HCT116 (cell line): Measurements from ENCODE around the gene ERBB4. TPM values are rescaled to one million over a fixed set of nuclear protein-coding genes. Genes with fewer than 3 reads are reported as not detected.

Experiments
- ATAC-seq: fragments of 200-7000 bp; cut with Tn5 transposase; 2 replicates; pipeline ENCODE4 v1.9.1; 2020; ENCODE audit warnings: mild to moderate bottlenecking, moderate library complexity
- BruUV-seq: library from RNA; stranded (reverse); fragments of 400-500 nt; replicated peaks from 2 replicates; lab custom pipeline; 2021; lab: Mats Ljungman, UMichigan
- CTCF ChIA-PET: fragments of 300-600 bp; sonication (Branson Sonifier 250); formaldehyde crosslinking; loops from one replicate; lab custom pipeline; 2021; ENCODE audit warnings: antibody characterized with exemption; lab: Charles Lee
- POLR2A ChIA-PET: fragments of 300-600, 350-600 bp; sonication (Branson Sonifier 250); formaldehyde crosslinking; loops from one replicate; lab custom pipeline; 2021; ENCODE audit warnings: antibody characterized with exemption; lab: Charles Lee
- RAD21 ChIA-PET, 2 experiments: fragments of 300-600 bp; sonication (Branson Sonifier 250); formaldehyde crosslinking; loops; one replicate each; lab custom pipeline; 2023; ENCODE audit warnings: low total read pairs in 2 of 2; ENCODE audit not compliant: uncharacterized antibody in 2 of 2, unreplicated experiment in 2 of 2, low non-redundant PET in 1 of 2; lab: Charles Lee
- DNase-seq: peaks from one replicate; pipeline ENCODE4 v3.0.0-alpha.2; 2010; ENCODE audit warnings: low read depth, low spot score
- H2AFZ ChIP-seq: fragments of 200-600 bp; shearing (Covaris generic), sonication (generic); 2 replicates; pipeline ENCODE4 v1.6.1; 2017; ENCODE audit warnings: low read depth, mixed run types, mixed read lengths, antibody characterized with exemption, low read length; ENCODE audit not compliant: poor library complexity, severe bottlenecking
- H3K27ac ChIP-seq: 2 replicates; pipeline ENCODE4 v1.5.1; 2012; ENCODE audit warnings: low read depth, low read length
- H3K27me3 ChIP-seq: fragments of 200-600 bp; sonication (generic); 2 replicates; pipeline ENCODE4 v1.6.1; 2016; ENCODE audit warnings: mixed run types, low read length, mixed read lengths; ENCODE audit not compliant: insufficient read depth
- H3K36me3 ChIP-seq, 2 experiments: fragments of 200-500 bp in 1 of 2; fragments of 200-600 bp in 1 of 2; sonication (Bioruptor generic) in 1 of 2; sonication (generic) in 1 of 2; 2 replicates each; pipeline versions ENCODE4 v1.5.1 to v1.6.1; 2014 to 2016; ENCODE audit warnings: low read length in 2 of 2, inconsistent platforms in 1 of 2, mixed read lengths in 1 of 2, mixed run types in 1 of 2; ENCODE audit not compliant: insufficient read depth in 2 of 2, control insufficient read depth in 1 of 2
- H3K4me1 ChIP-seq, 2 experiments: fragments of 200-600 bp in 1 of 2; sonication (generic) in 1 of 2; 2 replicates each; pipeline versions ENCODE4 v1.5.1 to v1.6.1; 2012 to 2017; ENCODE audit warnings: low read length in 2 of 2, inconsistent platforms in 1 of 2, mild to moderate bottlenecking in 1 of 2, mixed read lengths in 1 of 2, mixed run types in 1 of 2, moderate library complexity in 1 of 2; ENCODE audit not compliant: insufficient read depth in 2 of 2, control insufficient read depth in 1 of 2
- H3K4me2 ChIP-seq: fragments of 200-600 bp; sonication (generic); 2 replicates; pipeline ENCODE4 v1.6.1; 2017; ENCODE audit warnings: mixed run types, low read length, mixed read lengths
- H3K4me3 ChIP-seq, 2 experiments: fragments of 200-600 bp in 1 of 2; sonication (generic) in 1 of 2; replicated peaks in 1 of 2; 2 replicates each; pipeline ENCODE4 v1.5.1; 2011 to 2016; ENCODE audit warnings: low read length in 2 of 2, control low read depth in 1 of 2, low read depth in 1 of 2, mild to moderate bottlenecking in 1 of 2, mixed read lengths in 1 of 2, mixed run types in 1 of 2
- H3K79me2 ChIP-seq: fragments of 200-600 bp; sonication (generic); 2 replicates; pipeline ENCODE4 v1.6.1; 2017; ENCODE audit warnings: mild to moderate bottlenecking, mixed run types, low read length, moderate library complexity, mixed read lengths; ENCODE audit not compliant: insufficient read depth
- H3K9ac ChIP-seq: fragments of 200-600 bp; sonication (generic); 2 replicates; pipeline ENCODE4 v1.6.1; 2016; ENCODE audit warnings: low read length, mixed read lengths
- H3K9me2 ChIP-seq: fragments of 200-600 bp; sonication (generic), shearing (Covaris generic); 2 replicates; pipeline ENCODE4 v1.6.1; 2017; ENCODE audit warnings: mixed run types, mild to moderate bottlenecking, moderate library complexity; ENCODE audit not compliant: insufficient read depth
- H3K9me3 ChIP-seq, 2 experiments: fragments of 200-500 bp in 1 of 2; fragments of 200-600 bp in 1 of 2; sonication (Bioruptor generic) in 1 of 2; sonication (generic) in 1 of 2; 2 replicates each; pipeline ENCODE4 v1.6.1; 2014 to 2017; ENCODE audit warnings: low read length in 2 of 2, mixed read lengths in 2 of 2, inconsistent platforms in 1 of 2, low read depth in 1 of 2, mild to moderate bottlenecking in 1 of 2, mixed run types in 1 of 2, moderate library complexity in 1 of 2; ENCODE audit not compliant: control insufficient read depth in 1 of 2, insufficient read depth in 1 of 2
- H4K20me1 ChIP-seq: fragments of 200-600 bp; sonication (generic), shearing (Covaris generic); 2 replicates; pipeline ENCODE4 v1.6.1; 2017; ENCODE audit warnings: mixed run types, mild to moderate bottlenecking, moderate library complexity; ENCODE audit not compliant: insufficient read depth
- CEBPB ChIP-seq: IDR thresholded peaks from 2 replicates; pipeline ENCODE4 v1.6.1; 2012; ENCODE audit warnings: low read depth
- EGR1 ChIP-seq: IDR thresholded peaks from 2 replicates; pipeline ENCODE4 v1.6.1; 2012; ENCODE audit warnings: low read depth
- EZH2 ChIP-seq: fragments of 200-600 bp; sonication (generic); IDR thresholded peaks from 2 replicates; pipeline ENCODE4 v1.6.1; 2017; ENCODE audit warnings: antibody characterized with exemption, mixed run types
- EZH2phosphoT487 ChIP-seq: fragments of 200-600 bp; IDR thresholded peaks from 2 replicates; pipeline ENCODE4 v1.6.1; 2018; ENCODE audit warnings: antibody characterized with exemption, borderline replicate concordance
- FOSL1 ChIP-seq: IDR thresholded peaks from 2 replicates; pipeline ENCODE4 v1.6.1; 2012; ENCODE audit warnings: low read depth
- JUND ChIP-seq: IDR thresholded peaks from 2 replicates; pipeline ENCODE4 v1.6.1; 2012
- MAX ChIP-seq: IDR thresholded peaks from 2 replicates; pipeline ENCODE4 v1.6.1; 2012
- POLR2A ChIP-seq: IDR thresholded peaks from 2 replicates; pipeline ENCODE4 v1.7.0; 2011; ENCODE audit warnings: borderline replicate concordance; ENCODE audit not compliant: insufficient read depth, insufficient read length; ENCODE audit errors: extremely low read depth
- POLR2AphosphoS5 ChIP-seq: IDR thresholded peaks from 2 replicates; pipeline ENCODE4 v1.6.1; 2011; ENCODE audit warnings: mild to moderate bottlenecking, low read depth, low read length, moderate library complexity
- REST ChIP-seq: IDR thresholded peaks from 2 replicates; pipeline ENCODE4 v1.6.1; 2012; ENCODE audit warnings: low read depth
- SP1 ChIP-seq: IDR thresholded peaks from 2 replicates; pipeline ENCODE4 v1.6.1; 2012; ENCODE audit warnings: low read depth
- TCF7L2 ChIP-seq: IDR thresholded peaks from 2 replicates; pipeline ENCODE4 v1.7.0; 2011; ENCODE audit warnings: borderline replicate concordance, inconsistent platforms; ENCODE audit not compliant: insufficient read depth, insufficient read length; ENCODE audit errors: extremely low read depth
- YY1 ChIP-seq: IDR thresholded peaks from 2 replicates; pipeline ENCODE4 v1.6.1; 2011; ENCODE audit warnings: low read length, low read depth, moderate library complexity, mild to moderate bottlenecking; ENCODE audit not compliant: insufficient replicate concordance; ENCODE audit errors: extremely low read depth
- ZFX ChIP-seq: fragments of 450-650 bp; IDR thresholded peaks from 2 replicates; pipeline ENCODE4 v1.6.1; 2017
- intact Hi-C: fragments of 100-400 bp; cut with micrococcal nuclease; formaldehyde crosslinking; loops from 2 replicates; pipeline ENCODE4 v1.10.0; 2022
- total RNA-seq: library from RNA; stranded (reverse); gene quantifications from one replicate; pipeline ENCODE4 v1.2.1, GENCODE V29; 2021; ENCODE audit not compliant: unreplicated experiment
- TF ChIP-seq, protein P1 (sequence below): IDR thresholded peaks from 2 replicates; pipeline ENCODE4 v1.6.1; 2011; ENCODE audit warnings: mild to moderate bottlenecking, low read length, moderate library complexity; ENCODE audit not compliant: insufficient replicate concordance; ENCODE audit errors: extremely low read depth
- TF ChIP-seq, protein P2 (sequence below), 3 experiments: fragments of 200-600 bp in 1 of 3; sonication (generic) in 1 of 3; IDR thresholded peaks in 2 of 3; conservative IDR thresholded peaks in 1 of 3; 2 replicates each; pipeline ENCODE4 v1.5.1; 2012 to 2017; ENCODE audit warnings: low read depth in 2 of 3, low read length in 2 of 3, antibody characterized with exemption in 1 of 3, borderline replicate concordance in 1 of 3, control low read depth in 1 of 3, mild to moderate bottlenecking in 1 of 3, mixed read lengths in 1 of 3, mixed run types in 1 of 3, moderate library complexity in 1 of 3; ENCODE audit not compliant: insufficient read depth in 1 of 3

Gene ERBB4
- total RNA-seq, 1 experiment from 2014 or later = 0.10 TPM

- no peak for ATAC-seq
- H3K9ac ChIP-seq = no peak overlapping the region
- CTCF ChIA-PET = no interaction called here
- no peaks in the 10 kb centered on the region for H3K9me3 ChIP-seq
- H3K4me2 ChIP-seq = no peak overlapping the region
- no peak overlapping the region for H3K4me3 ChIP-seq
- TF ChIP-seq FOSL1 (no peak), POLR2AphosphoS5 (no peak), YY1 (no peak), EZH2phosphoT487 (no peak), JUND (no peak), SP1 (no peak), CEBPB (no peak), POLR2A (no peak), REST (no peak), MAX (no peak), EGR1 (no peak), TCF7L2 (no peak), EZH2 (no peak), ZFX (no peak)
- TF ChIP-seq, protein P1, sequence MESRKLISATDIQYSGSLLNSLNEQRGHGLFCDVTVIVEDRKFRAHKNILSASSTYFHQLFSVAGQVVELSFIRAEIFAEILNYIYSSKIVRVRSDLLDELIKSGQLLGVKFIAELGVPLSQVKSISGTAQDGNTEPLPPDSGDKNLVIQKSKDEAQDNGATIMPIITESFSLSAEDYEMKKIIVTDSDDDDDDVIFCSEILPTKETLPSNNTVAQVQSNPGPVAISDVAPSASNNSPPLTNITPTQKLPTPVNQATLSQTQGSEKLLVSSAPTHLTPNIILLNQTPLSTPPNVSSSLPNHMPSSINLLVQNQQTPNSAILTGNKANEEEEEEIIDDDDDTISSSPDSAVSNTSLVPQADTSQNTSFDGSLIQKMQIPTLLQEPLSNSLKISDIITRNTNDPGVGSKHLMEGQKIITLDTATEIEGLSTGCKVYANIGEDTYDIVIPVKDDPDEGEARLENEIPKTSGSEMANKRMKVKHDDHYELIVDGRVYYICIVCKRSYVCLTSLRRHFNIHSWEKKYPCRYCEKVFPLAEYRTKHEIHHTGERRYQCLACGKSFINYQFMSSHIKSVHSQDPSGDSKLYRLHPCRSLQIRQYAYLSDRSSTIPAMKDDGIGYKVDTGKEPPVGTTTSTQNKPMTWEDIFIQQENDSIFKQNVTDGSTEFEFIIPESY = no peak
- TF ChIP-seq, protein P2, sequence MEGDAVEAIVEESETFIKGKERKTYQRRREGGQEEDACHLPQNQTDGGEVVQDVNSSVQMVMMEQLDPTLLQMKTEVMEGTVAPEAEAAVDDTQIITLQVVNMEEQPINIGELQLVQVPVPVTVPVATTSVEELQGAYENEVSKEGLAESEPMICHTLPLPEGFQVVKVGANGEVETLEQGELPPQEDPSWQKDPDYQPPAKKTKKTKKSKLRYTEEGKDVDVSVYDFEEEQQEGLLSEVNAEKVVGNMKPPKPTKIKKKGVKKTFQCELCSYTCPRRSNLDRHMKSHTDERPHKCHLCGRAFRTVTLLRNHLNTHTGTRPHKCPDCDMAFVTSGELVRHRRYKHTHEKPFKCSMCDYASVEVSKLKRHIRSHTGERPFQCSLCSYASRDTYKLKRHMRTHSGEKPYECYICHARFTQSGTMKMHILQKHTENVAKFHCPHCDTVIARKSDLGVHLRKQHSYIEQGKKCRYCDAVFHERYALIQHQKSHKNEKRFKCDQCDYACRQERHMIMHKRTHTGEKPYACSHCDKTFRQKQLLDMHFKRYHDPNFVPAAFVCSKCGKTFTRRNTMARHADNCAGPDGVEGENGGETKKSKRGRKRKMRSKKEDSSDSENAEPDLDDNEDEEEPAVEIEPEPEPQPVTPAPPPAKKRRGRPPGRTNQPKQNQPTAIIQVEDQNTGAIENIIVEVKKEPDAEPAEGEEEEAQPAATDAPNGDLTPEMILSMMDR (IDR thresholded peaks at IDR 0.05 in 2 of 3, conservative IDR thresholded peaks at IDR 0.05 in 1 of 3; ENCODE audit: borderline replicate concordance in 1 of 3, insufficient read depth in 1 of 3, low read depth in 2 of 3, low read length in 2 of 3) = no peak
- TF ChIP-seq, all 23 proteins: peak for 0
- ChIA-PET RAD21 (no interaction called here), POLR2A (no interaction called here)
- Histone ChIP-seq H3K4me1 (no peaks in the 10 kb centered on the region), H3K9me2 (no peaks in the 10 kb centered on the region), H2AFZ (no peak overlapping the region), H4K20me1 (no peaks in the 10 kb centered on the region), H3K27ac (no peak overlapping the region), H3K36me3 (no peaks in the 10 kb centered on the region), H3K27me3 (no peaks in the 10 kb centered on the region), H3K79me2 (no peaks in the 10 kb centered on the region)
- intact Hi-C loops = loop anchor here (10.0 kb wide), 2 partner anchors 378 to 648 kb away; no protein-coding TSS in a partner anchor
- no peak for DNase-seq
- no TSS peak for BruUV-seq
Observed at GRCh38 chr2:211877061-211877460, 661.5 kb downstream of the ERBB4 start.
